GM19397 (cell line): ENCODE data around the gene ITGA5.
"Not testable (repeated sequence)": the region's sequence is repeated elsewhere in the genome, so short reads cannot be mapped to it uniquely, and the experiment has no call there.

Experiments used
- ATAC-seq: cut with Tn5 transposase; IDR thresholded peaks from one replicate; pipeline ENCODE4 v1.9.1; 2021; ENCODE audit warnings: mild to moderate bottlenecking, moderate library complexity; ENCODE audit not compliant: unreplicated experiment

The ITGA5 gene

DNA sequence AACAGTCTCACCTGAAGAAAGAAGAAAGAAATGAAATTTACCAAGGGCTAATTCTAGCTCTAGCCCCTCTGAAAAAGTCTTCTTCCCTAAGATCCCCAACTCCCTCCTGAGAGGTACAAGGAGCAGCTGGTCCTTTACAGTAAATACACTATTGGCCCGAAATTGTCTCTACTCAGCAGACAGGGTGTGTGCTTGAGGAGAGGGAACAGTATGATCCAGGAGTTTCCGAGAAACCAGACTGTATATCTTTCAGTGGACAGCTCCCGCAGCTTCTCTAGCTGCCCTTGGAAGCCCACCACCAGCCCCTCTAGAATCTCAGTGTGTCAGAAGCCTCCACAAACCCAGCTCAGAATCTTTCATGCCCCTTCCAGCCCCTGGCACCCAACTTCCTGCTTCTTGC lies 62.8 kb downstream of the ITGA5 start:
- ATAC-seq = no peak

DNA sequence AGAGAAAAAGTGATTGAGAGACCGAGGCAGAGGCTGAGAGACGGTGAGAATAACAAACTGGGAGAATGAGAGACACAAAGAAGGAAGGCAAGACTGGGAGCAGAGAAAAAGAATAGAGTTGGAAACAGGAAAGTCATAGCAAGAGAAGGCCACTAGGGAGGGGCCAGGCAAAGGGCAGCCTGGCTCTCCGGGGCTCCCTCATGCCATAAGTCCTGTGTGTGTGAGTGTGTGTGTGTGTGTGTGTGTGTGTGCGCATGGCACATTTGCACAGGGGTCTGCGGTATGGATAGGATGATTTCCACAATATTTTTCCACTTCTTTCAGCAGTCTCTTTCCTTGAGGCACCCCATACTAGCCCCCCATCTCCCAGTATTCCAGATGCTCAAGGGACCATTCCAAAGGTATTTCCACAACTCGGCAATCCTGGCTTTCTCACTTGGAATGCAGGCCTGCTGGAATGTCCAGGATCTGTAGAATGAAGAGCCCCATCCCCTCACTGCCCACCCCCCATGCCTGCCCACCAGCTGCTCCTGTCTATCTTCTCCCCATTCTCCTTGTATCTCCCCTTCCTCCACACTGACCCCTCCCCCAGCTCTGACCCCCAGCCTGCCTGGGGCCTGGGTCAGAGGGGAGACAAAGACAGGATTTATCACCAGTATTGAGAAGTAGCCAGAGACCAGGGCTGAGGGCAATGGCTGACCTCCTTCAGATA lies 63.8 kb downstream of the ITGA5 start:
- no peak for ATAC-seq

DNA sequence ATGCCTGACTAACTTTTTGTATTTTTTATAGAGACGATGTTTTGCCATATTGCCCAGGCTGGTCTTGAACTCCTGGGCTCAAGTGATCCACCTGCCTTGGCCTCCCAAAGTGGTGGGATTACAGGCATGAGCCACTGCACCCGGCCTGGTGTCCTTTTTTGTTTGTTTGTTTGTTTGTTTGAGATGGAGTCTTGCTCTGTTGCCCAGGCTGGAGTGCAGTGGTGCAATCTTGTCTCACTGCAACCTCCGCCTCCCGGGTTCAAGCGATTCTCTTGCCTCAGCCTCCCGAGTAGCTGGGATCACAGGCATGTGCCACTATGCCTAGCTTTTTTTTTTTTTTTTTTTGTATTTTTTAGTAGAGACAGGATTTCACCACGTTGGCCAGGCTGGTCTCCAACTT lies 64.8 kb downstream of the ITGA5 start:
- ATAC-seq = not testable (repeated sequence)

DNA sequence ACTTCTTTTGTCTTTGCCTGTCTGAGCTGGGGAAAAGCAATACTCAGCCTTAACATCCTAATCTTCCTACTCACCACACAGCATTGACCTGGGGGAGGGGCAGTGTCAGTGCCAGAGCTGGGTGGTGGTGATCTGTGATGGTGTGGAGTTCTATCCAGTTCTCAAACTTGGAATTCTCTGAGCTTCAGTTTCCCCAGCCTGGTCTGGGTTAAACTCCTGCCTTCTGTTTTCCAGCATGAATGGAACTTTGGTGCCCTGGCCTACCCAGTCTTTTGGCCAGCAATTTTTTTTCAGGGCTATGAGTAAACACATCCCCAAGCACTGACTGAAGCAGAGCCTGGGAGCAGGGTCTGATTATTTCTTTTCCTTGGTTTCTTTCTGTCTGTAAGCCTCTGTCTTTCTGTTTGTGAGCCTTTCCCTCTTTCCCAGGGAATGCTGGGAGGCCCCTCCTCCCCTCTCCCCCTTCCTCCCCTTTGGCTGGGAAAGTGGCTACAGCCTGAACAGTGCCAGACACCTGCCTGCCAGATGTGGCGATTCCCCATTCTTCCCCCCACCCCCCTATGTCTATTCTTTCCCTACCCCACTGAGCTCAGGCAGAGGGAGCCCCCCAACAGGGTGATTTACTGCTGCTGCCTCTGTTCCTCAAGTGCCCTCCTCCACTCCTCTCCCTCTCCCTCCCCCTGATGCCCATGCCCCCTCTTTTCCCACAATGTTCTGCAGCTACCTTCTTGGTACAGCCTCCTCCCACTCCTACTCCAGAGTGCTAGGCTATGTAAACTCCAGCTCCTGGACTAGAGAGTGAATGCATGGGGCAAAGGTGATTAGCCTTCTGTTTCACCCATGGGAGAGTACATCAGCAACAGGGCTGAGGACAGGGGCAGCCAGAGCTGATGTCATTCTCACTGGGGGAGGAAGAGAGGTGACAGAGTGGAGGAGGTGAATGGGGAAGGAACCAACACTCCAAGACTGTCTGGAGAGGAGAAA lies 65.9 kb downstream of the ITGA5 start:
- ATAC-seq = no peak

DNA sequence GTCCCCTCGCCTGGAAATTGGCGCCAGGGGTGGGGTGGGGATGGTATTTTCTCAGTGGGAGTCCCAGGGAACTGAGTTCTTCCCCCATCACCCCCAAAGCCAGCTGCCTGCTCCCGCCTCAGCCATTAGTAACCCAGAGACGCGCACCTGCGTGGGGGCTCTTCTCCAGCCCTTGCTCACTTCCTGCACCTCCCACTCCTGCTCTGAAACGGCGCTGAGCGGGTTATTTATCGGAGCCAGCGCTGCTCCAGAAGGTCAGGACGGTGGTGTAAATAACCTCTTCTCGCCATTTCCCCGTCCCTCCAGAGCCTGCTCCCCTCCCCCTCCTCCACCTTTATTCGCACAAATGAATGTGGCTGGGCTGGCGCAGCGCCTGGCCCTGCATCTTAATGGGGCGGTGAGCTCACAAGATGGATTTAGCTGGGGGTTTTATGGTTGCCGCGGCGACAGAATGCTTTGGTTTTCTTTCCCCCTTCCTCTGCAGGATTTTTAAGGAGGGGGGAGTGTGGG lies 67.0 kb downstream of the ITGA5 start:
- ATAC-seq = no peak

DNA sequence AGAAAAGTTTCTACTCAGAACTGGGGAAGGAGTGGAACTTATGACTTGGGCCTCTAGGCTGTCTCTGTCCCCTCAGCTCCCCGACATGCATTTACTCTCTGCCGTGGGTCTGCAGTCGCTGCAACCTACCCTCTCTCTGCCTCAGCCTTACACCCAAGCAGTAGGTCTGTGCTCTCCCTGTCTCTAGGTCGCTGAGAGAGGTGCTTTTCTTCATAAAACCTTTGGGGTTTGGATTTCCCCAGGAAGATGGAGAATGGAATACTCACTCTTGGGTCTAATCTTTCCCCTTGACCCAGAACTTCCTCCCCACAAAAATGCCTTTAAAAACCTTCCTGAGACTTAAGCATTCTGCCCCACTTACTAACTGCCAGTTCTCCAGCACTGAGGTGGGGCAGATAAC lies 67.7 kb downstream of the ITGA5 start:
- no peak for ATAC-seq

DNA sequence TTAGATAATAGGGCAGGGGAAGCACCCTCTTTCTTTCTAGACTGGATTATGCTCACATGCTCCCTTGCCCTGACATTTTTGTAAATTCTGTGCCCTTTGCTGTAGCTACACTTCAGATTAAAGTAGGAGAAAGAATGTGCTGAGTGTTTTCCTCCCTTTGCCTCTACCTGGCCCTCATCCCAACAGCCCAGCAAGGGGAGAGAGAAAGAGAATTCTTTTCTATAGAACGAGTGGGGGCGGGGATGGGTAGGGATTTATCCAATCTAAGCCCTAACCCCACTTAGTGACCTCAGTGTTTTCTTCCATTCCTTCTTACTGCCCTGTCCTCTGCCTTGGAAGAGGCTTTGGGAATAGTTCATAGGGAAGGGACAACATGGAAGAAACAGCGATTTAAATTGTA lies 68.3 kb downstream of the ITGA5 start:
- ATAC-seq = no peak

DNA sequence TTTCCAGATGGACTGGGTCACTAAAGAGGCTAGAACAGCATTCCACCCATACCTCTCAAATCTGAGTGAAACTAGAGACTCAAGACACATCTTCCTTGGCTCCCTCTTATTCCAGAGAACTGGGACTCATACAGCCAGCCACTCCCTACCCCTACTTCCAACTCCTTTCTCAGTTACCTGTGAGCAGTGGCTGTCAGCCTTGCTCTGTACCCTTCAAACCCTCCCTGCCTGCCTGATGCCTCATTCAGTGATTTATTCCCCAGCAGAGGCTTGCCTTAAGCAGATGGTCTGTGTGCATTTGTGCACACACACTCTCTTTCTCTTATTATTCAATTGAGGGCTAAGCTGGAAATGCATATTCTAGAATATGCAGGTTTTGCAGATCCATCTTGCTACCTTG lies 69.4 kb downstream of the ITGA5 start:
- no peak for ATAC-seq

DNA sequence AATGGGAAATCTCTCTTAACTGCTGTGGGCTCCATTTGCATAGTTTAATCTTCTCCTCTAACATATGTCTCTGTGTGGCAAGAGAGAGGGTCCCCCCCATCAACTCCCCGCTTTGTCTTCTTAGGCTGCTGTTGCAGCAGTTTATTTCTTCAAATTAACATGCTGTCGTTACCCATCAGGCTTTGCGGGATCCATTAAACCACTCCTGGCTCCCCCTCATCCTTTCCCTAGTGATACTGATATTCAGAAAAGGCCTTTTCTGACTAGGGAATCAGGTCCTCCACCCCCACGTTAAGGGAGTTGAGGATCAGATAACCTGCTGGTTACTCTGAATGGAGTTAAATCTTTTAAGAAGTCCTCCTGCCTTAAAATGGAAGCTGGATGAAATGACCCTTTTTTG lies 70.0 kb downstream of the ITGA5 start:
- ATAC-seq = no peak
